Measurements from ENCODE around the gene SRGAP2C. TPM values are rescaled to one million over a fixed set of nuclear protein-coding genes. Genes with fewer than 3 reads are reported as not detected.
"Not testable (repeated sequence)": the region's sequence is repeated elsewhere in the genome, so short reads cannot be mapped to it uniquely, and the experiment has no call there.

Gene SRGAP2C
- total RNA-seq, 6 experiments from 2014 or later, result 3.7 to 7.3 (median 5.4) TPM

GRCh38 chr1:121176649-121177048 lies 8.1 kb upstream of the SRGAP2C start:
- H3K4me1 ChIP-seq; ATAC-seq; H3K9me3 ChIP-seq; H3K36me3 ChIP-seq; H3K27me3 ChIP-seq; H3K4me3 ChIP-seq; intact Hi-C loops (cut with DNase I); H3K27ac ChIP-seq; DNase-seq: not testable (repeated sequence)
- 100% methylated on average over 2 of the region's 2 CpGs for WGBS (ENCODE audit: insufficient coverage, low coverage, low lambda C conversion rate, missing lambda C conversion rate)

GRCh38 chr1:121178197-121178596 lies 6.6 kb upstream of the SRGAP2C start:
- intact Hi-C loops (cut with DNase I); ATAC-seq; H3K4me1 ChIP-seq; DNase-seq; H3K9me3 ChIP-seq; H3K27me3 ChIP-seq; H3K36me3 ChIP-seq; H3K4me3 ChIP-seq; H3K27ac ChIP-seq: not testable (repeated sequence)

DNA sequence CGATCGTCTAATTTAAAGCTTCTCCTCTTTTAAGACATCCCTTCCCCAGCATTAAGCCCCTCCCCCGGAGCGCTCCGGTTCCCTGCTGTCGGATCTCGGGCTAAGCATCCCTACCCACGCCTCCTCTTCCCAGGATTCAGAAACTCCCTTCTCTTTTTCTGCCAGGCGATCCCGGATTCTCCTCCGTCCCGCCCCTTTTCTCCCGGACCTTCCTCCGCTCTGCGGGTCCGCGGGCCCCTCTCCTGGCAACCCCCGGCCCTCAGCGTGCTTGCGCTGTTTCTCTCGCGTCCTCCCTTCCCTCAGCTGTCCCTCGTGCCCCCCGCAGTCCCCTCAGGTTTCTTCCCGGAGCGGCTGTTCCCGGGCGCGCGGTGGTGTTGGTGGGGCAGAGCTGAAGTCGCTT lies 908 bp upstream of the SRGAP2C start:
- H3K4me1 ChIP-seq; H3K36me3 ChIP-seq; ATAC-seq; H3K27ac ChIP-seq; intact Hi-C loops (cut with DNase I); H3K9me3 ChIP-seq; H3K27me3 ChIP-seq: not testable (repeated sequence)
- WGBS (ENCODE audit: insufficient coverage, low coverage, low lambda C conversion rate, missing lambda C conversion rate), result 0% methylated on average over 13 of the region's 31 CpGs
- peak overlapping the region in 1 of 3 donors; percentile 29 for H3K4me3 ChIP-seq
- peak in 2 of 3 donors; percentile 17 to 19 for DNase-seq

- DNase-seq, result not testable (repeated sequence)
- ATAC-seq, result peak; percentile 8 to 38 (median 15)
Observed at GRCh38 chr1:121185140-121185708, 449 bp downstream of the SRGAP2C start.

DNA sequence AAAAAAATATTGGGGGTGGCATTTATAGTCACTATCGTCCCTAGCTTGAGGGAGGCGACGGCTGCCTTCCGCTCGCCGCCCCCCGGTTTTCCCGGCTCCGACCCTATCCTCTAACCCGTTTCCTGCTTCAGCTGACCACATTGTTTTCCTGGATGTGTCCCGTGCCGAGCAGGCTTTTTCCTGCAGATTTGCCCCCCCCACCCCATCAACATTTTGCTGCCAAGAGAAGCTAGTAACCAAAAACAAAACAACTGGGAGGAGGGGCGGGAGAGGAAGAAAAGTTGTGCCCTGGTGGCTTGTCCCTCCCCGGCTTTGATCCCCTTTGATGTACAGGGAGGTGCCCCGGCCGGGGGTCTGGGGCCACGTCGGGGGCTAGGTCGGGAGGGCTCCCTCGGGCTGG lies 1.4 kb downstream of the SRGAP2C start:
- DNase-seq; H3K27me3 ChIP-seq; H3K4me1 ChIP-seq; H3K27ac ChIP-seq; ATAC-seq; H3K36me3 ChIP-seq; H3K9me3 ChIP-seq; intact Hi-C loops (cut with DNase I): not testable (repeated sequence)
- 0% methylated on average over 2 of the region's 20 CpGs for WGBS (ENCODE audit: insufficient coverage, low coverage, low lambda C conversion rate, missing lambda C conversion rate)
- peak overlapping the region in 1 of 3 donors; percentile 14 for H3K4me3 ChIP-seq

More at GRCh38 chr1:121185140-121185708, 449 bp downstream of the SRGAP2C start:
- H3K27me3 ChIP-seq; intact Hi-C loops (cut with DNase I); H3K9me3 ChIP-seq; H3K4me1 ChIP-seq; H3K36me3 ChIP-seq: not testable (repeated sequence)
- no CpG with 5 or more reads among the region's 48 CpGs for WGBS (ENCODE audit: insufficient coverage, low coverage, low lambda C conversion rate, missing lambda C conversion rate)
- H3K4me3 ChIP-seq, result peak overlapping the region in 2 of 3 donors; percentile 44 to 46
- H3K27ac ChIP-seq, result peak overlapping the region in 2 of 3 donors; percentile 33 to 36

DNA sequence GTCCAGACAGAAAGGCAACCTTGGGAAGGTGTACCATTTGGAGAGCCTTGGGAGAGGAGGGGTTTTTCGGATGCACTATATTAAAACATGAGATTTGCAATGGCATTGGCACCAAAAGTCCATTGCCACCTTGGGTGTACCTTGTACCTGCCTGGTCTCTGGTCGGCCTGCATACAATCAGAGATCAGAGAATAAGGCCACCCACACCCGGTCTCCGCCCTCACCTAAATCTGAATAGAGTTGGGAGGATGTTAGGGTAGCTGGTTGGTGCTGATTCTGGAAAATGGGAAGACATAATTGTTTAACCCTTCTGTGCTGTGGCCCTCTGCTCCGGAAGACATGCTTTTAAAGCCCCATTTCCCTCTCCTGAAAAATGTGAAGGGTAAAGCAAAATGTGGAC lies 3.1 kb downstream of the SRGAP2C start:
- DNase-seq; H3K27ac ChIP-seq; H3K4me3 ChIP-seq; H3K9me3 ChIP-seq; intact Hi-C loops (cut with DNase I); H3K4me1 ChIP-seq; ATAC-seq; H3K36me3 ChIP-seq; H3K27me3 ChIP-seq: not testable (repeated sequence)
- 61% methylated on average over 3 of the region's 5 CpGs for WGBS (ENCODE audit: insufficient coverage, low coverage, low lambda C conversion rate, missing lambda C conversion rate)

DNA sequence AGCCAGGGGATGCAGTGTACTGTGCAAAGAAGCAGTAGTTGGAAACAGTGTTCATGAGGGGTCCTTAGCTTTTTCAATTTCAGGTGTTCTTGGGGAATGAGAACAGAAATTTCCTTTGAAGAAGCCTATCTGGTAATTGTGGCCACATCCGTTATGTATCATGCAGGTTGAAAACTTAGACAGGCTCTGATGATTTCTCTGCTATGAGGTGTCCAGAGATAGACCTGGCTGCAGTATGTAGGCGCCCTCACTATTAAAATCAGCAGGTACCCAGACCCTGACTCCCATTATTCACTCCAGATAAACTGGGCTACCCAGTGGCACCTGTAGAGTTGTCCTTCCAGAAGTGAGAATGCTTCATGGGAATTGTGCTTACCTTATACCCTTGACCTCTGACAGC lies 7.7 kb downstream of the SRGAP2C start:
- H3K27me3 ChIP-seq; H3K36me3 ChIP-seq; DNase-seq; ATAC-seq; H3K4me1 ChIP-seq; H3K9me3 ChIP-seq; H3K27ac ChIP-seq; H3K4me3 ChIP-seq; intact Hi-C loops (cut with DNase I): not testable (repeated sequence)
- WGBS (ENCODE audit: insufficient coverage, low coverage, low lambda C conversion rate, missing lambda C conversion rate), result 100% methylated on average over 1 of the region's 2 CpGs

- H3K27ac ChIP-seq; DNase-seq; ATAC-seq; intact Hi-C loops (cut with DNase I); H3K27me3 ChIP-seq; H3K36me3 ChIP-seq; H3K4me3 ChIP-seq; H3K9me3 ChIP-seq; H3K4me1 ChIP-seq: not testable (repeated sequence)
- WGBS (ENCODE audit: insufficient coverage, low coverage, low lambda C conversion rate, missing lambda C conversion rate), result 94% methylated on average over 3 of the region's 7 CpGs
Observed at GRCh38 chr1:121197095-121197882, 12.5 kb downstream of the SRGAP2C start.

DNA sequence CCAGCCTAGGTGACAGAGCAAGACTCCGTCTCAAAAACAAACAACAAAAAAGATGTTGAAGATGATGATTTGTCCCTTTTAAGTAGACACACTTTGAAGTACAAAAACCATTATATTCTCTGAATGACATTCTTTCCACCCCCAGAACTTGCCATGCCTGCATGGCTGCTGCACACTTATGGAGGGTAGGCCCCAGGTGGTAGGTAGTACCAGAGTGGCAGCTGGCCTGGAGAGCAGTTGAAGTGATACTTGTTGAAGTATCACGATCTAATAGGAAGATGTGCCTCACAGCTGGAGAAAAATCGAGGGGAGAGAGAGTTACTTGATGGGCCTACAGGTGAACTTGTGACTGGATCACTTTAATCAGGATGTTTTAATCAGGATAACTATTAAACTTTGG lies 15.0 kb downstream of the SRGAP2C start:
- H3K9me3 ChIP-seq; H3K27me3 ChIP-seq; ATAC-seq; DNase-seq; H3K27ac ChIP-seq; H3K4me1 ChIP-seq; intact Hi-C loops (cut with DNase I); H3K36me3 ChIP-seq; H3K4me3 ChIP-seq: not testable (repeated sequence)
- WGBS (ENCODE audit: insufficient coverage, low coverage, low lambda C conversion rate, missing lambda C conversion rate), result 100% methylated on average over 1 of the region's 3 CpGs

DNA sequence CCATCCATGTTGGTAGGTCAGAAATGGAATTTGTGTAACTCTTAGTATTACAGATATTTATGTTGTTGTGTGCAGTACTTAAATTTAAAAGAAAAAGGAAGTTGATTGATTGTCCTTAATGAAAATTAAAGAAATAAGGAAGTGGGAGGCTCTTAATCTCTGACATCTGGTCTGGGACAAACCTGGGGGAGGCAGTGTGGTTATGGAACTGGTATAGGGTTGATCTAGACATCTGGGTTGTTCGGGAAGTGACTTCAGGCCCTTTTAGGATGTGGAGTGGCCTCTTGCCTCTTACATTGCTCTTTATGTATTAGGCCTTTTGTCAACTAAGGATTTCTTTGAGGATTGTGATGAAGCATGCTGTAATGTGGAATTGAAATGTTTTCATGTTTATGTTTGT lies 15.5 kb downstream of the SRGAP2C start:
- H3K27me3 ChIP-seq; H3K36me3 ChIP-seq; H3K4me3 ChIP-seq; H3K4me1 ChIP-seq; DNase-seq; intact Hi-C loops (cut with DNase I); H3K9me3 ChIP-seq; H3K27ac ChIP-seq; ATAC-seq: not testable (repeated sequence)
- no CpG with 5 or more reads among the region's 1 CpG for WGBS (ENCODE audit: insufficient coverage, low coverage, low lambda C conversion rate, missing lambda C conversion rate)

DNA sequence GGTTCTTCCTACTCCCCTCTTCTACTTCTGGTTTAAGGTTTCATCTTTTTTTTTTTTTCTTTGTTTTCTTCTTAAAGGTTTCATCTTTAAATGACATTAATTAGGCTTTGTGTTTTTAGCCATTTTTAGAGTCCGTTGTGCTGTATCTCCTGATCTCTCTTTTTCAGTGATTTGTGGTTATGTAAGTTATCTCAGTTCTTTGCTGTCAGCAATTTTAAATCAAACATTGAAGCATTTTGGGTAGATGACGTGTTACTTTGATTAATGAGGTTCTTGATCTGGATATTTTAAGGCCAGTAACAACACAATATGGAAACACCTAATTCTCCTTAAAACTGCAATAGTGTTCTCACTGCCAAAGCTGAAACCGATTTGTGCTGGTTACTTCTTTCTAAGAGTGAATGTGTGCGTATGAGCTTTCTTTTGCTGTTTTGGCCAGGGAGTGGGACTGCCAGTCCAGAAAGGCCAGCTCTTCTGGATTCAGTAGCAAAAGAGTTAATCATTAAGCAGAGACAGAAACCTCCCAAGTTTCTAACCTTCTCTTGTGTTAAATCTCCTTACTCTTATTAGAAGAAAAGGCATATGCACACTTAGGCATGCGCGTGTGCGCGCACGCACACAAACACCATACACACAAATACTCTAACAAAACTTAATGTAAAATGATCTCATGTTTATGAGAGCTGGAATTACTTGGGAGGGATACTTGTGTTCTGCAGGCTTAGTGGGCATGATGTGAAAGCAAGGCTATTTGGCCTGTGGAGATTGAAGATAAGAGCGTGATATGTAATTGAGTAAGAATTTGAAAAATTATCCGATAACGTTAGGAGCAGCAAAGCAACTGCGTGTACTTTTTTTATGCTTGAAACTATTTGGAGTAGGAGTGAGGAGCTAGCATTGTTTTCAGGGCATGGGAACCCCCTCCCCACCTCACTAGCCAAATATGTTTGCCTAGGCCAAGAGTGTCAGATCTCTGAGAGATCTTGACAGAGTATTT lies 16.5 kb downstream of the SRGAP2C start:
- DNase-seq; intact Hi-C loops (cut with DNase I); H3K27me3 ChIP-seq; H3K36me3 ChIP-seq; H3K4me1 ChIP-seq; H3K9me3 ChIP-seq; H3K4me3 ChIP-seq: not testable (repeated sequence)
- 37% methylated on average over 9 of the region's 13 CpGs for WGBS (ENCODE audit: insufficient coverage, low coverage, low lambda C conversion rate, missing lambda C conversion rate)
- H3K27ac ChIP-seq, result peak overlapping the region in 2 of 3 donors; percentile 62 to 74
- peak; percentile 76 to 91 (median 82) for ATAC-seq

Data from right lobe of liver (tissue), 6 donors.